HG02763 (cell line): ENCODE data around the gene ZNF407.
"Not testable (repeated sequence)": the region's sequence is repeated elsewhere in the genome, so short reads cannot be mapped to it uniquely, and the experiment has no call there.

Experiments used
- ATAC-seq: cut with Tn5 transposase; IDR thresholded peaks from one replicate; pipeline ENCODE4 v1.9.1; 2021; ENCODE audit warnings: mild to moderate bottlenecking, moderate library complexity; ENCODE audit not compliant: unreplicated experiment

ZNF407 gene, protein sequence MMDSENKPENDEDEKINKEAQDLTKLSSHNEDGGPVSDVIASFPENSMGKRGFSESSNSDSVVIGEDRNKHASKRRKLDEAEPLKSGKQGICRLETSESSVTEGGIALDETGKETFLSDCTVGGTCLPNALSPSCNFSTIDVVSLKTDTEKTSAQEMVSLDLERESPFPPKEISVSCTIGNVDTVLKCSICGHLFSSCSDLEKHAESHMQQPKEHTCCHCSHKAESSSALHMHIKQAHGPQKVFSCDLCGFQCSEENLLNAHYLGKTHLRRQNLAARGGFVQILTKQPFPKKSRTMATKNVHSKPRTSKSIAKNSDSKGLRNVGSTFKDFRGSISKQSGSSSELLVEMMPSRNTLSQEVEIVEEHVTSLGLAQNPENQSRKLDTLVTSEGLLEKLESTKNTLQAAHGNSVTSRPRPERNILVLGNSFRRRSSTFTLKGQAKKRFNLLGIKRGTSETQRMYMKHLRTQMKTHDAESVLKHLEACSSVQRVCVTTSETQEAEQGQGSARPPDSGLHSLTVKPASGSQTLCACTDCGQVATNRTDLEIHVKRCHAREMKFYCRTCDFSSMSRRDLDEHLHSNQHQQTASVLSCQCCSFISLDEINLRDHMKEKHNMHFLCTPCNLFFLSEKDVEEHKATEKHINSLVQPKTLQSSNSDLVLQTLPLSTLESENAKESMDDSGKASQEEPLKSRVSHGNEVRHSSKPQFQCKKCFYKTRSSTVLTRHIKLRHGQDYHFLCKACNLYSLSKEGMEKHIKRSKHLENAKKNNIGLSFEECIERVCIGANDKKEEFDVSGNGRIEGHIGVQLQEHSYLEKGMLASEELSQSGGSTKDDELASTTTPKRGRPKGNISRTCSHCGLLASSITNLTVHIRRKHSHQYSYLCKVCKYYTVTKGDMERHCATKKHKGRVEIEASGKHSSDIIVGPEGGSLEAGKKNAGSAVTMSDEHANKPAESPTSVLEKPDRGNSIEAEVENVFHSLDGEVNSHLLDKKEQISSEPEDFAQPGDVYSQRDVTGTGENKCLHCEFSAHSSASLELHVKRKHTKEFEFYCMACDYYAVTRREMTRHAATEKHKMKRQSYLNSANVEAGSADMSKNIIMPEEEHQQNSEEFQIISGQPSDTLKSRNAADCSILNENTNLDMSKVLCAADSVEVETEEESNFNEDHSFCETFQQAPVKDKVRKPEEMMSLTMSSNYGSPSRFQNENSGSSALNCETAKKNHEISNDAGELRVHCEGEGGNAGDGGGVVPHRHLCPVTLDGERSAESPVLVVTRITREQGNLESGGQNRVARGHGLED (N-terminal part only)

DNA sequence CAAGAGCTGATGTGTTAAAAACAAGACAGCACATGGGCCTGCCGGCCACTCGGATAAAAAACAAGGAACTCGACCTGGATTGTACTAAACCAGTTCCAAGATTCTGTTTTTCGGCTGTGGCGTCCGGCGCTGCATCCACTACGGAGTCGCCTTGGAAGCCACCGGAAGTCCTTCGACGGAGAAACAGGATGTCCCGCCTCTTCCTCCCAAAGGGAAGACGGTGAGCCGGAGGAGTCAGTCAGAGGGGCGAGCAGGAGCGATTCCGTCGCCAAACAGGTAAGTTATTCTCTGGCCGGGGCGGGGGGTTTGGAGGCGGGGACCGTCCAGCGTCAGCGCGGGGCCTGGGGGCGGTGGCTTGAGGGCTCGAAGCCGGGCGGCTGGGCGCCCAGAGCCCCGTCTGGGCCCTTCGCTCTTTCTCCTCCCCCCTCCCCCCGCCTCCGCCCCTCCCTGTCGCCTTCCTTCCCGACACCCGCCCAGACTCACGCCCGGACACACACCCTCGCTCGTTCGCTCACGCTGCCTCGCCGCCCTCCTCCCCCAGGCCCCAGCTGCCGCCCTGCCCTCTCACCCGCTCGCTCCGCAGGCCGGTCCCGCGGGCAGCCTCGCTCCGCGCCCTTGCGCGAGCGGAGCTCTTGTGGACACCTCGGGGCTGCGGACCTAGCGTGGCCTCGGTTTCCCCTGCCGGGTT lies at the start of gene ZNF407:
Gene ZNF407 (plus strand): TSS at position 209 of the 688 bp plus-strand sequence. CDS start 33,150 bp downstream, outside the sequence.
- peak; percentile 73 for ATAC-seq

DNA sequence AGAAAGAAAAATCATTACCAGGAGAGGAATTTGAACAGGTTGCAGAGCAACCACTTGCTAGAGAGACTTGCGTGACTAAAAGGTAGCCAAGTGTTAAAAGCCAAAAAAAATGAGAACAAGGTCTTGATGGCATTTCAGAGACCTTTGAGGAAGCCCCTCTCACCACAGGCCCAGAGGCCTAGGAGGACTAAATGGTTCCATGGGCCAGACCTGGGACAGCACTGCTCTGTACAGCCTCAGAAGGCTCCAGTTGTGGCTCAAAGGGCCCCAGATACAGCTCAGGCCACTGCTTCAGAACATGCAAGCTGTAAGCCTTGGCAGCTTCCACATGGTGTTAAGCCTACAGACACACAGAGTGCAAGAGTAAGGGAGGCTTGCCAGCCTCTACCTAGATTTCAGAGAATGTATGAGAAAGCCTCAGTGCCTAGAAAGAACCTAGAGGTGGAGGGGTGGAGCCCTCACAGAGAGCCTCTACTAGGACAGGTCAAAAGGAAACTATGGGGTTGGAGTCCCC lies 48.0 kb upstream of the ZNF407 start:
- ATAC-seq, result no peak

DNA sequence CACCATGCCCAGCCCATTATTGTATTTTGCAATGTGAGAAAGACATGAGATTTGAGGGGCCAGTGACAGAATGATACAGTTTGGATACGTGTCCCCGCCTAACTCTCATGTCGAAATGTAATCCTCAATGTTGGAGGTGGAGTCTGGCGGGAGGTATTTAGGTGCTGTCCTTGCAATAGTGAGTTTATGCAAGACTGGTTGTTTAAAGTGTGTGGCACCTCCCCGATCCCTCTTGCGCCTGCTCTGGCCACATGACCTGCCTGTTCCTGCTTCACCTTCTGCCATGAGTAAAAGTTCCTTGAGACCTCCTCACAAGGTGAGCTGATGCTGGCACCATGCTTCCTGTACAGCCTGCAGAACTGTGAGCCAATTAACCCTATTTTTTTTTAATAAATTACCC lies 46.8 kb upstream of the ZNF407 start:
- ATAC-seq, result no peak

DNA sequence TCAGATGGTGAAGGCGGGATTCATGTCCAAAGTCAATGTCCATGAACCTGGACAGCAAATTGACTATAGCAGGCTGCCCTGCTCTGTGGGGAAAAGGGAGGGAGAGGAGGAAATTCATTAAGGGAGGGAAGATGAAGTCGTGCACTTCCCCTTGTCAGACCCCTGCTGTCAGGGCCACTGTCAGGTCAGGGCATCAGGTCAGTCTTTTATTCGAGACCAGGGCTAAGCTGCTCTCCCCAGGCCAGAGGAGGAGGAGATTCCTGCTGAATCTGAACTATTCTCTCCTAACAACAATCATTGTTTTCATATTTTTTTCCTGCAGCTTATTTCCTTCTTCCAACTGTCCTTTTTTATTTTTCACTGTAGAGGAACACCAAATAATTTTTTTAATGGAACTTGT lies 46.2 kb upstream of the ZNF407 start:
- ATAC-seq, result no peak

DNA sequence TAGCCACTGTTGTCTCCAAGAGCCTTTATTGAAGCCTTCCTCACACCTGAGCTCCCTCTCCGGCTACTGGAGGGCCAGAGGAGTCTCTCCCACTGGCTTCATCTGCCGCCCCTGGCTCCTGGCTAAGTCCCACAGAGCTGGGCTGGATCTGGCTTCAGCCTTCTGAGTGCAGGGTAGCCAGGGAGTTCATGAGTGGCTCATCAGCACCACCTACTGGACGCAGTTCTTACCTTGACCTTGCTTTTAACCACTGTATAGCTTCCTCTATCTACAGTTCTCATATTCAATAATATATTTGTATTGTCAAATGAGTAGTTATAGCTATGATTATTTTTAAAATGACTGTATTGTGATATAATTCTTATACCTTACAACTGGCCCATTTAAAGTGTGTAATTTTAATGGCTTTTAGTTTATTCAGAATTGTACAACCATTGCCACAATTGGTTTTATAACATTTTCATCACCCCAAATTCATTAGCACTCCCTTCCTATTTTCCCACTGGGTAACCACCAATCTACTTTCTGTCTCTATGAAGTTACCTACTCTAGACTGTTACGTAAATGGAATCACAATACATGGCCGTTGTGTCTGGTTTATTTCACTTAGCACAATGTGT lies 45.6 kb upstream of the ZNF407 start:
- peak; percentile 99 for ATAC-seq

DNA sequence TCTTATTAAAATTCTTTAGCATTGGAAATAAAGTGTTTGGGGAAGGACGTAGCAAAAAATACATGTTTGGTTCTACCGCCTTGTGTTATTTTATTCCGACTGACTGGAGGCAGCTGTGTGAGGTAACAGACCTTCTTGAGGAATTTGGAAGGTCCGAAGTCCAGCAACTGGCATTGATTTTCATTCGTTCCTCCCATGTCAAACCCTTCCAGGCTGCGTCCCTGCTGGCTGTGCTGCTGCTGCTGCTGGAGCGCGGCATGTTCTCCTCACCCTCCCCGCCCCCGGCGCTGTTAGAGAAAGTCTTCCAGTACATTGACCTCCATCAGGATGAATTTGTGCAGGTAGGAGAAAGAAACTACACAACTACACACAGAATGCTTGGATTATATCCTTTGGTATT lies 41.5 kb upstream of the ZNF407 start:
- ATAC-seq, result no peak

DNA sequence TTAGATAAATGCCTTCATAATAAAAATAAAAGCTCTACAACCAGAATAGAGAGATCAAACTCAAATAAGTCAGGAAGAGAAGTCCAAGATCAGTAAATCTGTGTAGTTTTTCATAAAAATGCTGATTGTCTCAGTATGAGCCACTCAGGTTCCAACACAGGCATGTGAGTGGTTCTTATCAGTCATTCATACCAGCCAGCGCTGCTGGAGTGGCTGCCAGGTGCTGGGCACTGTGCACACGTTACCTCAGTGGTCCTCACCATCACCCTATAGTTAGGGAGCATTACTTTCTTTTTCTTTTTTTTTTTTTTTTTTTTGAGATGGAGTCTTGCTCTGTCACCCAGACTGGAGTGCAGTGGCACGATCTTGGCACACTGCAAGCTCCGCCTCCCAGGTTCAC lies 39.6 kb upstream of the ZNF407 start:
- ATAC-seq, result no peak

DNA sequence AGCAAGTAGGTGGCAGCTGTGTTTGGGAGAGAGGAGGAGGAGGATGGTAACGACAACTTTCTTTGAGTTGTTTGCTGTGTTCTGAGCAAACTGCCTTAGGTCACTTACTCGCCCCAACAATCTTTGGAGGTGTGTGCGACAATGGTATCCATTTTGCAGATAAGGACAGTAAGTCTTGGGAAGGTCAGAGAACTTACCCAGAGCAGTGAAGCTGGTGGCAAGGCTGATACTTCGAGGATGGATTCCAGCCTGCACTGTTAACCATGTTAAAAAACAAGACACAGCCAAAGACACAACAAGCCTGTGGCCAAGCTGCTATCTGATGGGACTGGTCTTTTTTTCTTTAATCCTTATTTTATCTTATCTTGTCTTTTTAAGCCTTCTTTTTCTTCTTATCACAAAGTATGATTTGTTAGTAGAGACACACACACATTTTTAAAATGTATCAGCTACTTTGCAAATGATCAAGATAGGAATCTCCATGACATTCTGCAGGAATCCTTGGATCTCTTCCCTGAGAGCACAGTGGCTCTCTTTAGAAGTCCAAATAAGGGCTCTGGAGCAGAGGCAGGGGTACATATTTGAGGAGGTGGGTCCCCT lies 35.4 kb upstream of the ZNF407 start:
- no peak for ATAC-seq

DNA sequence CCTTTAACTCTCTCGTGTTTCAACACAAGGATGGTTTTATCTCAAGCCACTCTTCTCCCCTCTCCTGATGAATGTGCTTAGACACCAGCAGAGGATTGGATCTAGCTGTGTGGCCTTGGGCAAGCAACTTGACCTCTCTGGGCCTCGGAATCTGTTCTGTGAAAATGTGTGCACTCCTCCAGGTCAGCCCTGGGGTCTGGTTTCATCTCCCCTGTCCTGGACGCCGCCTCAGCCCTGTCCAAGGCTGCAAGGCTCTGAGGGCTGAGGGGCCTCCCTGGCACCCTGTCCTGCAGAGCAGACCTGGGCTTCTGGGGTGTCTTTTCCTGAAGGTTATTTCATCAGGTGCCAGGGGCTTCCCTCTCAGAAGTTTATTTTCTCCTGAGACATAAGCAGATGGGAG lies 34.9 kb upstream of the ZNF407 start:
- no peak for ATAC-seq

DNA sequence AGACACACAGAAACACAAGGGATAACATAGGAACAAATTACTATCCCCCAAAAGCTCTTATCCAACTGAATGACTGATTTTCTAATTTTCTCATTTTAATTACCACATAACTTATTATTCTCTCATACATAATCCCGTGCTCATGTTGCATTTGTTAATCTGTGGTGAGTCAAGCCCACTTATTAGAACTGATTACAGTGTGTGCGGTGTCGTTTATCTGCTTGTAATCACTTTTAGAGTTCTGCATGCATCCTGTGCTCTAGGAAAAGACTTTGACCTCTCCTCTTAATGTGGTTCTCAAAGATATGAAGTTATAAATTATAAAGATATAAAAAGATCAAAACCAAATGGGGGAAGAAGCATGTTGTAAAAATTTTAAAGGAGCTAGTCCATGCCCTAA lies 33.7 kb upstream of the ZNF407 start:
- ATAC-seq, result no peak

DNA sequence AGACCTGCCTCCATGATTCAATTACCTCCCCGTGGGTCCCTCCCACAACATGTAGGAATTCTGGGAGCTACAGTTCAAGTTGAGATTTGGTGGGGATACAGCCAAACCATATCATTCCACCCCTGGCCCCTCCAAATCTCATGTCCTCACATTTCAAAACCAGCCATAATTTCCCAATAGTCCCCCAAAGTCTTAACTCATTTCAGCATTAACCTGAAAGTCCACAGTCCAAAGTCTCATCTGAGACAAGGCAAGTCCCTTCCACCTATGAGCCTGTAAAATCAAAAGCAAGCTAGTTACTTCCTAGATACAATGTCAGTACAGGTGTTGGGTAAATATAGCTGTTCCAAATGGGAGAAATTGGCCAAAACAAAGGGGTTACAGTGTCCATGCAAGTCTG lies 32.5 kb upstream of the ZNF407 start:
- ATAC-seq, result not testable (repeated sequence)

DNA sequence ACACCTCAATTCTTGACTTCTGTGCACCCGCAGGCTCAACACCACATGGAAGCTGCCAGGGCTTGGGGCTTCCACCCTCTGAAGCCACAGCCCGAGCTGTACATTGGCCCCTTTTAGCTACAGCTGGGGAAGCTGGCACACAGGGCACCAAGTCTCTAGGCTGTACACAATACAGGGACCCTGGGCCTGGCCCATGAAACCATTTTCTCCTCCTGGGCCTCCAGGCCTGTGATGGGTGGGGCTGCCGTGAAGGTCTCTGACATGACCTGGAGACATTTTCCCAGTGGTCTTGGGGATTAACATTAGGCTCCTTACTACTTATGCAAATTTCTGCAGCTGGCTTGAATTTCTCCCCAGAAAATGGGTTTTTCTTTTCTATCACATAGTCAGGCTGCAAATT lies 31.7 kb upstream of the ZNF407 start:
- ATAC-seq, result not testable (repeated sequence)

DNA sequence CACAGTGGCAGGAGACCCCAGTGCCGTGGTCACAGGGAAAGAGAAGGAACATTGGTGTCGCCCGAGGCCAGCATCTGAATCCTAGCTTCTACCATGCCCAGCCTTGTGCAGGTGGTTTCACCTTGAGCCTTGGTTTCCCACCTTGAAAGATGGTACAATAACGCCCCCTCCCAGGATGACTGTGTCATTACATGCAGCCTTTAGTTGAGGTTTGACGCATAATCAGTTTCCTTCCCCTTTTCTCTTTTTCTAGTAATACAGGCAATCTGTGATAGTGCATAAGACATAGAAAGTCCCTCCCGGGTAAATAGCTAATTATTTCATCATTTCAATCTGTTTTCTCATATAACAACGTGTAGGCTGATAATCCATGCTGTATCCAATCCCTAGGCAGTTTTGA lies 29.8 kb upstream of the ZNF407 start:
- ATAC-seq, result no peak

DNA sequence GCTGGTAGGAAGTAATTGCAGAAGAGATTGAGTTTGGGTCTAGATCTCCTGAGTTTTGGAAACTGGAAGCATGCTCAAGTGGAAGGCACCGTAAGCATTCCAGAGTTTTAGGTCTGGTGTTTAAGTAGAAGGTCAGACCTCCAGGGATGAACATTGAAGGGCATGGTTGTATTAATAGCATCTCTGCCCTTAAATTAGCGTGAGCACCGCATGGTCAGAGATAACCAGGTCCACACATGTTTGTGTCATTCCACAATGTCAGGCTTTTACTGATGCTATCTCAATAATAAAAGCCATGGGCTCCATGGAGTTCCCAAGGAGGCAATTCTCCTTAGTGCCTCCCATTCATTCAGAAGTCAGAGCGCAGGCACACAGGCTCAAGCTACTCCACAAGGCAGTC lies 28.3 kb upstream of the ZNF407 start:
- ATAC-seq, result no peak

DNA sequence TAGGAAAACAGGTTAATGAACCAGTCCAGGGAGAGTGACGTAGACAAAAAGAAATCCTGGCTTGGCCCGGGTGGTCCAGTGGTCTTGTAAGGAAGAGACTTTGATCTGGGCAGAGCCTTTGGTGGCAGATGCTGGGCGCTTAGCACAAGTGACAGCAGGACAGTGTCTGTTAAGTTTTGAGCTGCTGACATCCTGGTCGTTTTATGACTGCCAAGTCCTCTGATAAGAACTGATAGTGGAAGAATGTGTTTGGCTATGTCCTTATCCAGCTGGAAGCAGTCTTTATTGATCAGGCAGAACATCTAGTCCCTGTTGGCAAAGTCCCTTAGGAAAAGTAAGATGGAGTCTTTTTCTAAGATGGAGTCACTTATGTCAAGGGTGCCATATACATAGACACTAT lies 27.4 kb upstream of the ZNF407 start:
- ATAC-seq, result no peak

DNA sequence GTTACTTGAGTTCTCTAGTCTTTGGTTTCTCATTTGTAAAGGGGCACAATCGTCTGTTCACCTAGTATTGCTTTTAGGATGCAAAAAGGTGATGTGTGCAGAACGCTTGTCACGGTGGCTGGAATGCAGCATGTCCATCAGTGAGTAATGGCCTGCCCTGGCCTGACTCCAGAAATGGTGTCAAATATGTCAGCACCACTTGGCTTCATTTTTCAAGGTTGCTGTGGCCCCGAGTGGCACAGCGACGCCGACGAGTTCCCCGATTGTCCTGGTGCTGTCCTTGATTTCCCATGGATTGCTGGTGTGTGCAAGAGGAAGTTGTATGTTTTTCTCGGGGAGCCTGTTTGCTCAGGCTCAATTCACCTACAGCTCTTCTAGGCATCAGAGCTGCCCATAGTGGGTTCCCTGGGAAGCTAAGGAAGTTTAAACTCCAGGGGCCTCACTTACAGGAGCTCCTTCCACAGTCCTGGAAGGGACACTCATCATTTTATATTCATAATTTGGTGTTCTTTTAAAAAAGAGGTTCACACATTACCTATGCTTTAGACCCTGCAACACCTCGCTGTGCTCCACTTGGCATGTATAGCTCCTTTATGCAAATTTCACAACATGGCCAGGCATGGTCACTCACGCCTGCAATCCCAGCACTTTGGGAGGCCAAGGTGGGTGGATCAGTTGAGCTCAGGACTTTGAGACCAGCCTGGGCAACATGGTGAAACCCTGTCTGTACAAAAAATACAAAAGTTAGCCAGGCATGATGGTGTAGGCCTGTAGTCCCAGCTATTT lies 25.6 kb upstream of the ZNF407 start:
- ATAC-seq, result no peak

DNA sequence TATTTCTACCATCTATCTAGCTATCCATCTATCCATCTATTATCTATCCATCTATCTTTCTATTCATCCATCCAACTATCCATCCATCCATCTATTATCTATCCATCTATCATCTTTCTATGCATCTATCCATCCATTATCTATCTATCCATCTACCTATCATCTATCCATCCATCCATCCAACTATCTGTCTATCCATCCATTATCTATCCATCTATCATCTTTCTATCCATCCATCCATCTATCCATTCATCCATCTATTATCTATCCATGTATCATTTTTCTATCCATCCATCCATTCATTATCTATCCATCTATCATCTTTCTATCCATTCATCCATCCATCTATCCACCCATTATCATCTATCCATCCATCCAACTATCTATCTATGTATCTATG lies 24.6 kb upstream of the ZNF407 start:
- no peak for ATAC-seq

DNA sequence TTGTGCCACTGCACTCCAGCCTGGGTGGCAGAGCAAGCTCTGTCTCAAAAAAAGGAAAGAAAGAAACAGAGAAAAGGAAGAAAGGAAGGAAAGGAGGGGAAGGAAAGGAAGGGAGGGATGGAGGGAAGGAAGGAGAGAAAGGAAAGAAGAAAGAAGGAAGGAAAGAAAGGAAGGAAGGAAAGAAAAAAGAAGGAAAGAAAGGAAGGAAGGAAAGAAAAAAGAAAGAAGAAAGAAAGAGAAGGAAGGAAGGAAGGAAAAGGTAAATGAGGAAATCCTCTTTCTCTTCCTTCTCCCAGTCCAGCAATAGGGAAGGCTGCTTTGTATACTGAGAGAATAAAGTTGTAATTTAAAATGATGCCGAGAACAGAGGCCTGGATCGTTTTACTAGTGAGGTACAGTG lies 22.8 kb upstream of the ZNF407 start:
- ATAC-seq, result no peak

DNA sequence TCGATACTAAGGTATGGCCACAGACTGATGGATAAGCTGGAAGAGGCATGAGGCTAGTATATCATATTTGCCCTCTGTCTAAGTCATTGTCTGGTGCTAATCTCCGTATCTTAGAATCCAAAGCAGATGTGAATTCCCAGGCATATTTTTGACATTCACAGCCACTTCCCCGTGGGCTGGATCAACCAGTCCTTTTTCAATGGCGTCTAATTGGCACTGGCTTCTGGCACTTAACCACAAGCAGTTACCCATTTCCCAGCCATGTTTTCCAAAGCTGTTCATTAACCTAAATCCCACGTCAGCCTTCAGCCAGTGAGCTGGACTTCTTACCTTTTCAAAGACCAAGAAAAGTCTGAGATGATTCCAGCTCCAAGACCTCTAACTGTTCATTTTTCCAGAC lies 20.7 kb upstream of the ZNF407 start:
- ATAC-seq, result no peak
